Measurements from ENCODE around the gene RAB43. TPM values are rescaled to one million over a fixed set of nuclear protein-coding genes. Genes with fewer than 3 reads are reported as not detected.
A peak's percentile ranks its signal among the peaks of the same experiment; 100 is the strongest.
"Not testable (repeated sequence)": the region's sequence is repeated elsewhere in the genome, so short reads cannot be mapped to it uniquely, and the experiment has no call there.

Gene RAB43
- total RNA-seq, 2 experiments from 2014 or later: 73.9 to 80.0 TPM

DNA sequence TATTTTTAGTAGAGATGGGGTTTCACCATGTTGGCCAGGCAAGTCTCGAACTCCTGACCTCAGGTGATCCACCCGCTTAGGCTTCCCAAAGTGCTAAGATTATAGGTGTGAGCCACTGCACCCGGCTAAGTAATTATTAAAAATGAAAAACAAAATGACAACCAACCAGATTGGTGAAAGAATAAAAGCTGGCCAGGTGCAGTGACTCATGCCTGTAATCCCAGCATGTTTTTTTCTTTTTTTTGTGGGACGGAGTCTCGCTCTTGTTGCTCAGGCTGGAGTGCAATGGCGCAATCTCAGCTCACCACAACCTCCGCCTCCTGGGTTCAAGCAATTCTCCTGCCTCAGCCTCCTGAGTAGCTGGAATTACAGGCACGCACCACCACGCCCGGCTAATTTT lies 14.7 kb upstream of the RAB43 start:
- H3K9me3 Mint-ChIP-seq; H3K27me3 Mint-ChIP-seq (ENCODE audit: low read depth); H3K4me3 Mint-ChIP-seq; DNase-seq; H3K27ac Mint-ChIP-seq; intact Hi-C loops (cut with micrococcal nuclease): not testable (repeated sequence)
- peaks cover 11% of the 10 kb centered on the region for H3K4me1 Mint-ChIP-seq (ENCODE audit: low read depth)
- H3K36me3 Mint-ChIP-seq (ENCODE audit: low read depth): peaks cover 19% of the 10 kb centered on the region
- CTCF ChIA-PET: interaction anchor here (0.6 to 1.3 kb wide), 2 partner anchors 83 to 629 kb away, joined by 4 to 7 read pairs; no protein-coding TSS in a partner anchor

DNA sequence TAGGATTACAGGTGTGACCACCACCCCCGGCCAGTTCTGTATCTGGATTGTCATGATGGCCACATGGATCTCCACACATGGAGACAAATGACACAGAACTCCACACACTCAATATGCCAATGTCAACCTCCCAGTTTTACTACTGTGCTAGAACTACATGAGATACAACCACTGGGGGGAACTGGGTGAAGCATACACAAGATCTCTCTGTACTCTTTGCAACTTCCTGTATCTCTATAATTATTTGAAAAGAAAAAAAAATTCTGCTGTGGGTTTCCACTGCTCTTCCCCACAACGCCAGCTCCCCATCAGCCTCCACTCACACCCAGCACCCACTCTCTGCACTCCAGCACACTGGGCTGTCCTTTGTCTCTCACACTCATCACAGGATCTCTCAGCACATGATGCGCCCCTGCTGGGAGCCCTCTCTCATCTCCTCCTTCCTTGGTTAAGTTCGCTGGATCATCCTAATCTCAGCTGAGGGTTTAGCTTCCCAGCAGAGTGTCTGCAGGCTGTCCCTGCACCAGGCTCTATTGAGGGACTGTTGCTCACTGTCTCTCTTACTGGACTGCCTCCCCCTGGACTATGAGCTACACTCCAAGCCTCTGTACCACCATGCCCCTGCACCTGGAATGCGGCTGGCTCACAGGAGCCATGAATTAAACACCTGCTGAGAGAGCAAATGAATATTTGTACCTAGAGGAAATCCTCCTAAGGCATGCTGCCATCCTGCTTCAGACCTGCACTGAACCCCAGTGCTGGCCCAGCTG lies 10.7 kb upstream of the RAB43 start:
- H3K4me1 Mint-ChIP-seq (ENCODE audit: low read depth): peaks cover 11% of the 10 kb centered on the region
- H3K27me3 Mint-ChIP-seq (ENCODE audit: low read depth): no peaks in the 10 kb centered on the region
- peaks cover 18% of the 10 kb centered on the region for H3K36me3 Mint-ChIP-seq (ENCODE audit: low read depth)
- intact Hi-C loops (cut with micrococcal nuclease): no loop called here
- DNase-seq: no peak
- CTCF ChIA-PET: interaction anchor here (0.6 to 1.3 kb wide), 5 partner anchors 9 to 162 kb away, joined by 3 to 5 read pairs (median 3); no protein-coding TSS in a partner anchor
- no peak overlapping the region for H3K4me3 Mint-ChIP-seq
- no peaks in the 10 kb centered on the region for H3K9me3 Mint-ChIP-seq
- H3K27ac Mint-ChIP-seq: peak overlapping the region; percentile 40

DNA sequence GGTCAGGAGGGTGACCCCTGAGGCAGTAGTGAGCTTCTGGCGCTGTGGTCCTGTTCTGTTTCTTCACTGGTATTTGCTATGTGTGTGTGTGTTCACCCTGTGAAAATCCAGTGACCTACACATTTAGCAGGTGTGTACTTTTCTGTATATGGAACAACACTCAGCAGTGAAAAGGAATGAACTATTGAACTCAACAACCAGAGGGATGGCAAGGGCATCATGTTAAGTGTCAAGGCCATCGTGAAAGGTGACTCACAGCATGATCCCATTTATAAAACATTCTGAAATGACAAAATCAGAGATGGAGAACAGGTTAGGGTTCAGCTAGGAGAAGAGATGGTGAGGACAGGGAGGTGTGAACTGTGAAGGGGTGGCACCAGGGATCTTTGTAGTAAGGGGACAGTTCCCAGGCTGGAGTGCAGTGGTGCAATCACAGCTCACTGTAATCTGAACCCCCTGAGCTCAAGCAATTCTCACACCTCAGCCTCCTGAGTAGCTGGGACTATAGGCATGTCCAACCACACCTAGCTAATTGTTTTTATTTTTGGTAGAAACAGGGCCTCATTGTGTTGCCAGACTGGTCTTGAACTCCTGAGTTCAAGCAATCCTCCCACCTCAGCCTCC lies 10.0 kb upstream of the RAB43 start:
- DNase-seq: no peak
- no peaks in the 10 kb centered on the region for H3K9me3 Mint-ChIP-seq
- H3K4me1 Mint-ChIP-seq (ENCODE audit: low read depth): peaks cover 11% of the 10 kb centered on the region
- intact Hi-C loops (cut with micrococcal nuclease): no loop called here
- H3K4me3 Mint-ChIP-seq: no peak overlapping the region
- CTCF ChIA-PET: interaction anchor here (1.0 to 1.3 kb wide), 4 partner anchors 15 to 161 kb away, joined by 3 to 5 read pairs (median 3); no protein-coding TSS in a partner anchor
- no peak overlapping the region for H3K27ac Mint-ChIP-seq
- no peaks in the 10 kb centered on the region for H3K27me3 Mint-ChIP-seq (ENCODE audit: low read depth)
- peaks cover 17% of the 10 kb centered on the region for H3K36me3 Mint-ChIP-seq (ENCODE audit: low read depth)

DNA sequence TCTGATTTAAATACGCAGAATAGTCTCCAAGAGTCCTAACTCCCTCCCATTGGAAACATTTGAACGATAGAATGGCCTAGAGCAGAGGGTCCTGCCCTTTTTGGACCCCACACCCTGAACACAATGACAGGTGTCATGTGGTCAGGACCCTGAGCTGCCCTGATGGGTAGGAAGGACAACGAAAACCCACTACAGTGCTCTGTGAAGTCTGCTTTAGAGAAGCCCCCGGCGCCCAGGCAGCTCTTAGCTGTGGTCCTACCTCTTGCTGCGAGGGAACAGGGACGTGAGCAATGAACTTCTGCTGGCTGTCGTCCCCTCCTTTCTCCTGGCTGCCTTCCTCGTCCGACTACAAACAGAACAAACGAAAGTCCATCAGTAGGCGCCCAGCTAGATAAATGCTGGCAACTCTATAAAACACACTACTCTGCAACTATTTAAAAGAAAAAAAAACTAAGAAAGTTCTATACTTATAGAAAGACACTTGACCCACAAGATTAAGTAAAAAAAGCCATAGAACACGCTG lies 8.7 kb upstream of the RAB43 start:
- Mint-ChIP-seq H3K27me3 (ENCODE audit: low read depth) (no peaks in the 10 kb centered on the region), H3K4me1 (ENCODE audit: low read depth) (peaks cover 11% of the 10 kb centered on the region), H3K4me3 (no peak overlapping the region), H3K27ac (no peak overlapping the region), H3K9me3 (no peaks in the 10 kb centered on the region), H3K36me3 (ENCODE audit: low read depth) (peaks cover 15% of the 10 kb centered on the region)
- CTCF ChIA-PET: interaction anchor here (0.6 to 1.2 kb wide), 3 partner anchors 116 to 469 kb away, joined by 3 to 4 read pairs (median 3); no protein-coding TSS in a partner anchor
- intact Hi-C loops (cut with micrococcal nuclease): no loop called here
- no peak for DNase-seq

DNA sequence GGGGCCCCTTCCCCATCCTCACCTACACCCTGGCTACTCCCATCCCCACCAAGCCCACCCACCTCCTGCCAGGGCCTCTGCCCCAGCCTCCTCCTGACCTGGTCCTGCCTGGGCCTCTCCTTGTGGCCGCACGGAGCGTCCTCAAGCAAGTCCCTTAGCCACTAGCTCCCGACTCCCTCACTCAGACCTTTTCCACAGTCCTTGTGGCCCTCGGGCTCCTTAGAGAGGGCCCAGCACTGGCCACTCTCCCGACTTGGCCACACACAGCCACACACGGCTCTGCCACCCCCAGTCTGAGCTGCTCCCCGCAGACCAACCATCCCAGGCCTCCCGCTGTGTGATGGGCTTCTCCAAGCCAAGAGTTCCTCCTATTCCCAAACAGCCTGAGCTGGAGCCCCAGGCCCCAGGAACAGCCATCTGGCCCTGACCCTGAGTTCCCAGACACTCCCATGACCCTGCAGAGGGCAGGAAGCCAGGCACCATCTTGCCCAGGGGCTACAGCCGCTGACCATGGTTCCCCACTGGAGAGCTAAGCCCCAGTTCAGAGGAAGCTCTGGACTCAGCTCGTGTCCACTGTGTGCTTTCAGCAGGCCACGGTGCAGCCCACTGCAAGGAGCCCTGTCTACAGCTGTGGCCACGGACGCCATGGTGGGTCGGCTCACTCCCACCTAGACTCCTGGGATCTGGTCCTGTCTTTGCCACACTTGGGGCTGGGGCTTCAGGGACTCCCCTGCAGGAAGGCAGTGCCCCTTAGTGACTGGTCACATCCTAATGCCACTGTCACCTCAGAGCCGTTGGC lies 7.0 kb upstream of the RAB43 start:
- no peaks in the 10 kb centered on the region for H3K9me3 Mint-ChIP-seq
- H3K36me3 Mint-ChIP-seq (ENCODE audit: low read depth): peaks cover 7% of the 10 kb centered on the region
- no peak overlapping the region for H3K4me3 Mint-ChIP-seq
- DNase-seq: no peak
- H3K27me3 Mint-ChIP-seq (ENCODE audit: low read depth): no peaks in the 10 kb centered on the region
- CTCF ChIA-PET: no interaction called here
- H3K27ac Mint-ChIP-seq: no peak overlapping the region
- intact Hi-C loops (cut with micrococcal nuclease): no loop called here
- peaks cover 11% of the 10 kb centered on the region for H3K4me1 Mint-ChIP-seq (ENCODE audit: low read depth)

DNA sequence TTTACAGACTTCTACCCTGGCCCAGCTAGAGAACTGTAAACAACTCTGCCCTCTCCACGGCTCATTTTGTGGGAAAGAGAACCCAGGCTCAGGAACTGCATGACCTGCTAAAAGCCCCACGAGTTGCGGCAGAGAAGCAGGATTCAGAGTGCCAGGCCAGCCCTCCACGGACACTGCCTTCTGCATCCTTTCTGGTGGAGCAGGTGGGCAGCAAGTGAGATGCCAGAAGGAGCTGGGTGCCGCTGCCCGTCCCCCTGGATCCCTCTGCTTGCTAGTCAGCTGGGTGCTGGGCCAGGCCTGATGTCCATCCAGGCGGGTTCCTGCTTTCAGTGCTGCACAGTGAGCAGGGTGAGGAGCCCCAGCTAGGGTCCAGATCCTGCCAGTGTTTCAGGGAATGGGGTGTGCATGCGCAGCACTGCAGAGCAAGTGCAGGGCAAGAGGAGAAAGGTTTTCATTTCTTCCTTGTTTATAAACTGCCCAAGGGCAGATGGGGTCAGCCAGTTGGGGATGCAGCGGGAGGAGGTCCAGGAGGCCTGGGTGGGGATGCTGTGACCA lies 5.2 kb upstream of the RAB43 start:
- Mint-ChIP-seq H3K9me3 (no peaks in the 10 kb centered on the region), H3K27ac (peak overlapping the region; percentile 21), H3K36me3 (ENCODE audit: low read depth) (peaks cover 6% of the 10 kb centered on the region), H3K4me1 (ENCODE audit: low read depth) (peaks cover 18% of the 10 kb centered on the region), H3K4me3 (no peak overlapping the region), H3K27me3 (ENCODE audit: low read depth) (no peaks in the 10 kb centered on the region)
- no peak for DNase-seq
- CTCF ChIA-PET: interaction anchor here (0.7 kb wide), 1 partner anchor 11 kb away, joined by 3 read pairs; no protein-coding TSS in a partner anchor
- intact Hi-C loops (cut with micrococcal nuclease): no loop called here

DNA sequence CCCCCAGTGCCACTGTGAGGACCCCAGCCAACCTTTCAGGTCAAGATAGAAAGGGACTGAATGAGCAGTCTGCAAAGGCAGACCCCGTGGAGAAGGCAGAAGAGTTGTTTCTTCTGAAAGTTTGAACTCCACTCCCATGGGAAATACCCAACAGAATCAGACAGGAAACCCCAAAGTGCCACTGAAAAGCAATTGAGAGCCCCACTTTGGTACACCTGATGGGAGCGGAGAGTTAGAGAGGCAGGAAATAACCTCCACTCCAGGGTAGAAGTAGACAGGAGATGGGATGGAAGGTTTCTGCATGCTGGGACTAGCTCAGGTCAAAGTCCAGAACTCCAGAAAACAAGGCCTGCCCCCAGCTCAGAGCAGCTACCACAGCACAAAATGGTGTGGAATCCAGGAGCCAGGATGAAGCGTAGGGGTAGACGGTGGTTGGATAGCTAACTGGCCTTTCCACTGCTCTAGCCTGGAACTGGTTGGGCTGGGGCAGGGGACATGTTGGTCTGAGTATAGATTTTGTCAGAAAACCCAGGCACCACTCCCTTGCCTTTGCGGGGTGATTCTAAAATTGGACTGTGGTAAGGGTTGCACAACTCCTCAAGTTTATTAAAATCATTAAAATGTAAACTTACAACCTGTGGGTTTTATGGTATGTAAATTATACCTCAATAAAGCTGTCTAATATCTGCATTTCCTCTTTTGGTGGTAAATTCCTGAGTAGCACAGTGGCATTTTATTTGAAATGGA lies 1.9 kb upstream of the RAB43 start:
- H3K27ac Mint-ChIP-seq: peak overlapping the region; percentile 14
- H3K9me3 Mint-ChIP-seq: no peaks in the 10 kb centered on the region
- peak overlapping the region; percentile 10 for H3K4me3 Mint-ChIP-seq
- no peaks in the 10 kb centered on the region for H3K27me3 Mint-ChIP-seq (ENCODE audit: low read depth)
- intact Hi-C loops (cut with micrococcal nuclease): loop anchor here (5.0 kb wide), 3 partner anchors 319 to 506 kb away; partner anchors contain the start of genes IFT122 and RAB7A
- peaks cover 20% of the 10 kb centered on the region for H3K4me1 Mint-ChIP-seq (ENCODE audit: low read depth)
- no peak for DNase-seq
- H3K36me3 Mint-ChIP-seq (ENCODE audit: low read depth): peaks cover 20% of the 10 kb centered on the region
- CTCF ChIA-PET: interaction anchor here (0.5 to 8.7 kb wide), 7 partner anchors 9 to 154 kb away, joined by 3 to 63 read pairs (median 3); no protein-coding TSS in a partner anchor

DNA sequence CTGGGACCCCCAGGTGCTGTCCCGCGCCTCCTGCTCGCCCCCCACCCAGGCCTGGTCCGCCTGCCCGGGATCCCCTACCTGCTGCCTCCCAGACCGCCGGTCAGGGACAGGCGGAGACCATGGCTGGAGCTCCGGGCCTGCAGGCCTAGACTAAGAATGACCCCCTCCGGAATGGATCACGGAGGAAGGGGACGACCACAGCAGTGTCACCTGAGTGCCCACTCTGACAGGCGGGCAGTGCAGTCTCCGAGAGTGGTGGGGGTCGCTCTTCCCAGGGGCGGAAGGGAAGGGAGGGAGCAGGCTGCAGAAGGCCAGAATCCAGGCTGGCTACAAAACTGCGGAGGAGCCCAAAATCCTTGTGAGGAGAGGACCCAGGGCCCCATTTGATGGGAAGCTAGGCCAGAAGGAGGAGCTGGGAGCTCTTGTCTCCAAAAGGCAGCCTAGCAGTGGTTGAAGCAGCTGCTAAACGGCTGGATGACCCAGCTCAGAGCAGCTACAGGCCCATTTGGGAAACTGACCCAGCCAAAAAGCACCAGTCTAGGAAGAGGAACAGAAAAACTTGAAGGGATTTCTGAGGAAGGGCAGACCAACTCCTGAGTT lies 908 bp upstream of the RAB43 start:
- DNase-seq: no peak
- intact Hi-C loops (cut with micrococcal nuclease): loop anchor here (5.0 kb wide), 3 partner anchors 320 to 505 kb away; partner anchors contain the start of genes IFT122 and RAB7A
- CTCF ChIA-PET: interaction anchor here (0.5 to 8.7 kb wide), 11 partner anchors 9 to 153 kb away, joined by 3 to 63 read pairs (median 3); no protein-coding TSS in a partner anchor
- peak overlapping the region; percentile 64 for H3K4me3 Mint-ChIP-seq
- H3K9me3 Mint-ChIP-seq: no peaks in the 10 kb centered on the region
- H3K27ac Mint-ChIP-seq: peak overlapping the region; percentile 77
- peaks cover 29% of the 10 kb centered on the region for H3K4me1 Mint-ChIP-seq (ENCODE audit: low read depth)
- H3K36me3 Mint-ChIP-seq (ENCODE audit: low read depth): peaks cover 26% of the 10 kb centered on the region
- H3K27me3 Mint-ChIP-seq (ENCODE audit: low read depth): no peaks in the 10 kb centered on the region

DNA sequence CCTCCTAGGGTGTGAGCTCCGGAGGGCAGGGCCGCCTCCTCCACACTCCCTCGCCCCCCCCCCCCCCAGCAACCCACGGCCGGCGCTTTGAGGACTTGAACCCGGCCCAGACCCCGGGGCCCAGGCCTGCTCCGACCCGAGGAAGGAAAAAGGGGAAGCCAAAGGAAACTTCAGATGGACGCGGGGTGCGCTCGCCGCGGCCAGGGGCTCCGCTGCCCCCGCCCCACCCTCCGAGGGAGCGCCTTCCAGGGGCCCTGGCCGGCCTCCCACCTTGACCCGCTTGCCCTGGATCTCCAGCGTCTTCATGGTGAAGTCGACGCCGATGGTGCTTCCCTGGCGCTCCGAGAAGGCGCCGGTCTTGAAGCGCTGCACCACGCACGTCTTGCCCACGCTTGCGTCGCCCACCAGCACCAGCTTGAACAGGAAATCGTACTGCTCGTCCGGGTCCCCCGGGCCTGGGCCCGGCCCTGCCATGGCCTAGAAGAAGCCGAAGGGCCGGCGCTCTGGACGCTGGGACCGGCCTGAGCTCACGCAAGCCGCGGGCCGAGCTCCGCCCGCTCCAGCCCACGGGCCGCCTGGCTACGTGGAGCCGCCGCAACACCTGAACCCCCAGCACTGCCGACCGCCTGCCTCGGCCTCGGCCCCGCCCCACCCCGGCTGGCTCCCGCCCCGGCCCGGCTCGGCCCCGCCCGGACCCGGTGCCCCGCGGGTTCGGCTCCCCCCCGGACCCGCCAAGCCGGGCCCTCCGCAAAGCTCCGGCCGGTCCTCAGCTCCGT lies 400 bp downstream of the RAB43 start:
- intact Hi-C loops (cut with micrococcal nuclease): loop anchor here (1.0 to 5.0 kb wide), 4 partner anchors 194 to 504 kb away; partner anchors contain the start of genes IFT122 and RAB7A
- CTCF ChIA-PET: interaction anchor here (0.5 to 8.7 kb wide), 8 partner anchors 12 to 151 kb away, joined by 3 to 63 read pairs (median 5); no protein-coding TSS in a partner anchor
- Mint-ChIP-seq H3K36me3 (ENCODE audit: low read depth) (peaks cover 37% of the 10 kb centered on the region), H3K27ac (peak overlapping the region; percentile 99), H3K27me3 (ENCODE audit: low read depth) (no peaks in the 10 kb centered on the region), H3K9me3 (no peaks in the 10 kb centered on the region), H3K4me3 (peak overlapping the region; percentile 94), H3K4me1 (ENCODE audit: low read depth) (peaks cover 41% of the 10 kb centered on the region)
- DNase-seq: peak; percentile 56
